C4-2B (cell line): ENCODE data around the gene OR4Q3.

Experiments used
- ZFX ChIP-seq: fragments of 450-650 bp; IDR thresholded peaks from 2 replicates; pipeline ENCODE4 v1.6.1; 2017
- TF ChIP-seq, protein P1 (sequence below): fragments of 450-650 bp; conservative IDR thresholded peaks from 2 replicates; pipeline ENCODE4 v1.5.1; 2017; ENCODE audit warnings: mild to moderate bottlenecking

- TF ChIP-seq, protein P1, sequence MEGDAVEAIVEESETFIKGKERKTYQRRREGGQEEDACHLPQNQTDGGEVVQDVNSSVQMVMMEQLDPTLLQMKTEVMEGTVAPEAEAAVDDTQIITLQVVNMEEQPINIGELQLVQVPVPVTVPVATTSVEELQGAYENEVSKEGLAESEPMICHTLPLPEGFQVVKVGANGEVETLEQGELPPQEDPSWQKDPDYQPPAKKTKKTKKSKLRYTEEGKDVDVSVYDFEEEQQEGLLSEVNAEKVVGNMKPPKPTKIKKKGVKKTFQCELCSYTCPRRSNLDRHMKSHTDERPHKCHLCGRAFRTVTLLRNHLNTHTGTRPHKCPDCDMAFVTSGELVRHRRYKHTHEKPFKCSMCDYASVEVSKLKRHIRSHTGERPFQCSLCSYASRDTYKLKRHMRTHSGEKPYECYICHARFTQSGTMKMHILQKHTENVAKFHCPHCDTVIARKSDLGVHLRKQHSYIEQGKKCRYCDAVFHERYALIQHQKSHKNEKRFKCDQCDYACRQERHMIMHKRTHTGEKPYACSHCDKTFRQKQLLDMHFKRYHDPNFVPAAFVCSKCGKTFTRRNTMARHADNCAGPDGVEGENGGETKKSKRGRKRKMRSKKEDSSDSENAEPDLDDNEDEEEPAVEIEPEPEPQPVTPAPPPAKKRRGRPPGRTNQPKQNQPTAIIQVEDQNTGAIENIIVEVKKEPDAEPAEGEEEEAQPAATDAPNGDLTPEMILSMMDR = no peak
- no peak for TF ChIP-seq ZFX
These were observed 13.6 kb upstream of the OR4Q3 start for GRCh38 chr14:19729763-19730162.
